Sigmoid colon (tissue), 7 donors: Measurements from ENCODE around the gene ADAMTSL1. TPM values are rescaled to one million over a fixed set of nuclear protein-coding genes. Genes with fewer than 3 reads are reported as not detected.

Source experiments
- DNase-seq: peaks from one replicate; pipeline ENCODE4 v3.0.0-alpha.2; 2019
- H3K27ac ChIP-seq, 4 donors: fragments of 200-600 bp; sonication (generic); one replicate each; pipeline ENCODE4 v1.5.1; 2016 to 2019; ENCODE audit warnings: mild to moderate bottlenecking in 1 of 4
- H3K27me3 ChIP-seq, 3 donors: fragments of 200-600 bp; sonication (generic); one replicate each; pipeline ENCODE4 v1.5.1; 2019; ENCODE audit warnings: mild to moderate bottlenecking in 1 of 3
- H3K36me3 ChIP-seq, 4 donors: fragments of 200-600 bp; sonication (generic); one replicate each; pipeline ENCODE4 v1.5.1; 2016 to 2019
- H3K4me1 ChIP-seq, 4 donors: fragments of 200-600 bp; sonication (generic); one replicate each; pipeline ENCODE4 v1.5.1; 2017 to 2019
- H3K4me3 ChIP-seq, 4 donors: fragments of 200-600 bp; sonication (generic); one replicate each; pipeline ENCODE4 v1.5.1; 2017 to 2019; ENCODE audit warnings: mild to moderate bottlenecking in 2 of 4, moderate library complexity in 1 of 4
- H3K9me3 ChIP-seq, 4 donors: fragments of 200-600 bp in 3 of 4; sonication (generic) in 3 of 4; one replicate each; pipeline versions ENCODE4 v1.5.1 to v1.6.1; 2013 to 2019
- EP300 ChIP-seq, 4 donors: sonication (generic); formaldehyde crosslinking; IDR thresholded peaks; one replicate each; pipeline ENCODE4 v1.6.1; 2017; ENCODE audit warnings: antibody characterized with exemption in 4 of 4
- POLR2A ChIP-seq, 2 donors: fragments of 450-650 bp; IDR thresholded peaks; one replicate each; pipeline ENCODE4 v1.6.1; 2016; ENCODE audit warnings: antibody characterized with exemption in 2 of 2, mild to moderate bottlenecking in 2 of 2, moderate library complexity in 2 of 2
- POLR2AphosphoS5 ChIP-seq, 4 donors: sonication (generic); formaldehyde crosslinking; IDR thresholded peaks; one replicate each; pipeline ENCODE4 v1.6.1; 2017; ENCODE audit warnings: antibody characterized with exemption in 4 of 4
- WGBS, 2 donors: extraction: QIAGEN DNeasy Blood & Tissue Kit; methylation state at CpG; one replicate each; pipeline ENCODE4 v1.1.7; 2013; 5-methylcytosine and 5-hydroxymethylcytosine counted together
- intact Hi-C: fragments of 100-400 bp; cut with DNase I; formaldehyde crosslinking; loops from one replicate; pipeline ENCODE4 v1.15.1; 2023
- polyA plus RNA-seq, 3 donors: library from polyadenylated mRNA; stranded (reverse); fragments of 200-250 nt; gene quantifications; one replicate each; pipeline ENCODE4 v1.2.3, GENCODE V29; 2013
- total RNA-seq, 4 donors: library from RNA; depleted of rRNA; stranded (reverse); fragments of >200 nt; gene quantifications; one replicate each; pipeline ENCODE4 v1.1.0, GENCODE V29; 2016
- TF ChIP-seq, protein P1 (sequence below), 4 experiments: fragments of 450-650 bp in 3 of 4; fragments of 200-600 bp in 1 of 4; IDR thresholded peaks; one replicate each; pipeline ENCODE4 v1.5.1; 2016 to 2019; ENCODE audit warnings: antibody characterized with exemption in 4 of 4, mild to moderate bottlenecking in 3 of 4, moderate library complexity in 2 of 4
- donor health status: healthy with polysubstance abuse.
- donor health status: Bipolar disorder and iron deficiency.
- donor health status: healthy.

Gene ADAMTSL1
- total and polyA plus RNA-seq, 7 donors, result 1.4 to 13.6 (median 6.5) TPM

DNA sequence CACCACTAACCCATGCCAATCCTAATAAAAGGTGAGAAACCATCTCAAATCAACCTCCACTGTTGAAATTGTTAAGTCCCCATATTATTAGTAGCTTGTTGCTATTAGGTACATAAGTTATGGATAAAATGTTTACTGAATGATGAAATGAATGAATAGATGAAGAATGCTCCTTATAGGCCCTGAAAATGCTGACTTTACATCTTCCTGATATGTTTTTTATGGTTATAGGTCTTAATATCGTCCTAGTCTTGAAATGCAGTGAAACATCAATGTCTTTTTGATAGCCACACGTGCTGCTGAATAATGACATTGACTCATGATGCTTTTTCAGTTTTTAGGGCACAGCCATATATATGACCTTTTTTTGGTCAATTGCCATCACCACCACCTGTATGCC is 281.3 kb downstream of the ADAMTSL1 start:
- intact Hi-C loops, result loop anchor here (10.0 kb wide), 1 partner anchor 110 kb away; no protein-coding TSS in a partner anchor

DNA sequence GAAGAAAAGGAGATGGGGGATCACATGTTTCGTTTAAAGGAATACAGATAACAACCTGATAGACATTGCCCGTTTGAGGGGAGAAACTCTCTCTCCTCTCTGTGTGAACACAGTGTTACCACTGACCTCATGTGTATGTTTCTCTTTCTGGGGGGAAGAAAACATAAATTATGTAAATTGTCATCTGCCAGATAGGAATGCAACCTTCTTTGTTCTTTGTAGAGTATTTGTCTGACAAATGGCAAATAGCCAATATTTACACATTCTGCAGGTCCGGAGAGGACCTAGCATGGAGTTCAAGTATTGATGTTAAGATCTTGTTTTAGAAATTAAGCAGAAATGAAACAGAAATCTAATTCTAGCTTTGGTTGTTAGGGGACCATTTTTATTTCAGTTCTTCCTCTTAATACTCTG is 282.8 kb downstream of the ADAMTSL1 start:
- peaks cover 0 to 9% (median 5%) of the 10 kb centered on the region in 4 donors for H3K4me1 ChIP-seq
- H3K9me3 ChIP-seq, result no peaks in the 10 kb centered on the region
- no peak for DNase-seq
- H3K4me3 ChIP-seq, result no peak overlapping the region
- intact Hi-C loops, result loop anchor here (10.0 kb wide), 1 partner anchor 108 kb away; no protein-coding TSS in a partner anchor
- no peaks in the 10 kb centered on the region for H3K27me3 ChIP-seq
- no peak overlapping the region for H3K27ac ChIP-seq
- 64 to 78% methylated on average over 3 of the region's 3 CpGs for WGBS, 2 donors
- no peaks in the 10 kb centered on the region for H3K36me3 ChIP-seq
- TF ChIP-seq, protein P1, sequence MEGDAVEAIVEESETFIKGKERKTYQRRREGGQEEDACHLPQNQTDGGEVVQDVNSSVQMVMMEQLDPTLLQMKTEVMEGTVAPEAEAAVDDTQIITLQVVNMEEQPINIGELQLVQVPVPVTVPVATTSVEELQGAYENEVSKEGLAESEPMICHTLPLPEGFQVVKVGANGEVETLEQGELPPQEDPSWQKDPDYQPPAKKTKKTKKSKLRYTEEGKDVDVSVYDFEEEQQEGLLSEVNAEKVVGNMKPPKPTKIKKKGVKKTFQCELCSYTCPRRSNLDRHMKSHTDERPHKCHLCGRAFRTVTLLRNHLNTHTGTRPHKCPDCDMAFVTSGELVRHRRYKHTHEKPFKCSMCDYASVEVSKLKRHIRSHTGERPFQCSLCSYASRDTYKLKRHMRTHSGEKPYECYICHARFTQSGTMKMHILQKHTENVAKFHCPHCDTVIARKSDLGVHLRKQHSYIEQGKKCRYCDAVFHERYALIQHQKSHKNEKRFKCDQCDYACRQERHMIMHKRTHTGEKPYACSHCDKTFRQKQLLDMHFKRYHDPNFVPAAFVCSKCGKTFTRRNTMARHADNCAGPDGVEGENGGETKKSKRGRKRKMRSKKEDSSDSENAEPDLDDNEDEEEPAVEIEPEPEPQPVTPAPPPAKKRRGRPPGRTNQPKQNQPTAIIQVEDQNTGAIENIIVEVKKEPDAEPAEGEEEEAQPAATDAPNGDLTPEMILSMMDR (IDR thresholded peaks at IDR 0.05), result no peak
- TF ChIP-seq POLR2AphosphoS5 (IDR thresholded peaks at IDR 0.05) (no peak), POLR2A (IDR thresholded peaks at IDR 0.05) (no peak), EP300 (IDR thresholded peaks at IDR 0.05) (no peak)

More for the DNA sequence above, 281.3 kb downstream of the ADAMTSL1 start:
- H3K9me3 ChIP-seq, result no peaks in the 10 kb centered on the region
- H3K4me1 ChIP-seq, result peaks cover 0 to 9% (median 5%) of the 10 kb centered on the region in 4 donors
- WGBS, 2 donors, result 87 to 88% methylated on average over 2 of the region's 2 CpGs
- TF ChIP-seq POLR2AphosphoS5 (IDR thresholded peaks at IDR 0.05) (no peak), POLR2A (IDR thresholded peaks at IDR 0.05) (no peak), EP300 (IDR thresholded peaks at IDR 0.05) (no peak)
- TF ChIP-seq, protein P1 (IDR thresholded peaks at IDR 0.05), result no peak
- H3K4me3 ChIP-seq, result no peak overlapping the region
- DNase-seq, result no peak
- no peaks in the 10 kb centered on the region for H3K36me3 ChIP-seq
- H3K27me3 ChIP-seq, result no peaks in the 10 kb centered on the region
- no peak overlapping the region for H3K27ac ChIP-seq

DNA sequence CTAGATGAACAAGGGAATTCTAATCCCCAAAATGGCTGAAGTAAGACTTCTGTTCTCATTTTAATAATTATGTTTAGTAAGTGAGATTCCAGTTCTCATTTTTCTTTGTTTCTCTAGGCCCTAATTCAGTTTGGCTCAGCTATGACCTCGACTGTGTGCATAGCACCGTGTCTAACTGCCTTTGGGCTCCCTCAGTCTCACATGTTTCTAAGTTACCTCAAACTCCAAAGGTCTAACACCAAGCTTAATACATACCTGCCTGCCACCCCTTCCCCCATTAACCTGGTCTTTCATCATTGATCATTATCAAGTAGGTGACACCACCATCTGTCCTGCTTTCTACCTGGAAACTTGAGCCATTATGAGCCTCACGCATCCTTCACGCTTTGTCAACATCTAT is 285.9 kb downstream of the ADAMTSL1 start:
- H3K9me3 ChIP-seq, result no peaks in the 10 kb centered on the region
- H3K27ac ChIP-seq, result no peak overlapping the region
- intact Hi-C loops, result loop anchor here (10.0 kb wide), 1 partner anchor 105 kb away; no protein-coding TSS in a partner anchor
- H3K4me1 ChIP-seq, result peaks cover 0 to 9% (median 5%) of the 10 kb centered on the region in 4 donors
- TF ChIP-seq EP300 (IDR thresholded peaks at IDR 0.05) (no peak), POLR2A (IDR thresholded peaks at IDR 0.05) (no peak), POLR2AphosphoS5 (IDR thresholded peaks at IDR 0.05) (no peak)
- TF ChIP-seq, protein P1 (IDR thresholded peaks at IDR 0.05), result no peak
- no peaks in the 10 kb centered on the region for H3K27me3 ChIP-seq
- 87 to 93% methylated on average over 4 of the region's 4 CpGs for WGBS, 2 donors
- no peak for DNase-seq
- no peak overlapping the region for H3K4me3 ChIP-seq
- no peaks in the 10 kb centered on the region for H3K36me3 ChIP-seq

DNA sequence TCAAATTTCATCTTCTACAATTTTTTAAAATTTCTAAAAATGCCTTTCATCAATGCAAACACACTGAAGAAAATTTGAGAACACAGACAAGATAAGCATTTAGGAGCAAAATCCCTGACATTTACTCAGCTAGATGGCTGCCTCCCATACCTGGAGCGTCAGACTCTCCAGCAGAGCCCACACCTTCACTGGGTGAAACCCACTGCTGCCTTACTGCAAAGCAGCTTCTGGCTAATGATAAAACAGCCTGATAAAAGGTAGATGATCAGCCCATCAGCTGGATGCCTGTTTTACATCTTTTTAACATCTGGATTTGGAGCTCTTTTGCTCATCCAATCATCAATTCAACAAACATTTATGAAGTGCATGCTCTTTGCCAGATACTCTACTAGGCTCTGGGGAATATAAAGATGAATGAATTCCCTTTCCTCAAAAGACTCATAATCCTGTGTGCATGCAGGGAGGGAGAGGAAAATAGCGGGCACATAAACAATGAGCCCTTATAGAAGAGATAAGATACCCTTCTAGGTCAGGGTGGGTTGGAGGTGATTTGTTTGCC is 287.9 kb downstream of the ADAMTSL1 start:
- DNase-seq, result no peak
- WGBS, 2 donors, result 92 to 95% methylated on average over 2 of the region's 2 CpGs
- intact Hi-C loops, result no loop called here
- TF ChIP-seq, protein P1 (IDR thresholded peaks at IDR 0.05), result no peak
- TF ChIP-seq EP300 (IDR thresholded peaks at IDR 0.05) (no peak), POLR2A (IDR thresholded peaks at IDR 0.05) (no peak), POLR2AphosphoS5 (IDR thresholded peaks at IDR 0.05) (no peak)
- H3K27ac ChIP-seq, result no peak overlapping the region
- peaks cover 0 to 3% (median under 1%) of the 10 kb centered on the region in 4 donors for H3K4me1 ChIP-seq
- H3K36me3 ChIP-seq, result no peaks in the 10 kb centered on the region
- H3K9me3 ChIP-seq, result no peaks in the 10 kb centered on the region
- no peaks in the 10 kb centered on the region for H3K27me3 ChIP-seq
- H3K4me3 ChIP-seq, result no peak overlapping the region
